ENCODE results near the gene CD74.
"Not testable (repeated sequence)": the region's sequence is repeated elsewhere in the genome, so short reads cannot be mapped to it uniquely, and the experiment has no call there.

Gene CD74

GRCh38 chr5:150441813-150442698 is 29.3 kb upstream of the CD74 start:
- DNase-seq: no peak

- DNase-seq: no peak
Measured at GRCh38 chr5:150440948-150441812, 28.5 kb upstream of the CD74 start.

- DNase-seq: peak; percentile 16
Measured at GRCh38 chr5:150438873-150439546, 26.3 kb upstream of the CD74 start.

- peak; percentile 96 for DNase-seq
Measured at GRCh38 chr5:150436141-150436680, 23.5 kb upstream of the CD74 start.

DNA sequence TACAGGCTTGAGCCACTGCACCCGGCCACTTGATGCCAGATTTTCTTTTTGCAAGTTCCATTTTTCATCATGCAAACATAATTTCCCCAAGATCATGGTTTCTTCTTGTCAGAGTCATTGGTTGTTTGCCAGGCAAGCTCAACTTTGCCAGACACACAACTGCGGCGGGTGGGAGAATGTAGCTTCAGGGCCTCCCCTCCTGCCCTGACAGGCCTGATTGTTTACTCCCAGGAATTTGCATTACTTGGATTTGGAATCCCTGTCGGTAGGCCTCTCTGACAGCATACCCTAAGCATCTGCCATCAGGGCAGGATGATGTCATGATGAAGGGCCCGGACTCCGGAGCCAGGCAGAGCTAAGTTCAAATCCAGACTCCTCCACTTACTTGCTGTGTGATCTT is 21.8 kb upstream of the CD74 start:
- DNase-seq: no peak

GRCh38 chr5:150431574-150431973 is 18.9 kb upstream of the CD74 start:
- no peak for DNase-seq

DNA sequence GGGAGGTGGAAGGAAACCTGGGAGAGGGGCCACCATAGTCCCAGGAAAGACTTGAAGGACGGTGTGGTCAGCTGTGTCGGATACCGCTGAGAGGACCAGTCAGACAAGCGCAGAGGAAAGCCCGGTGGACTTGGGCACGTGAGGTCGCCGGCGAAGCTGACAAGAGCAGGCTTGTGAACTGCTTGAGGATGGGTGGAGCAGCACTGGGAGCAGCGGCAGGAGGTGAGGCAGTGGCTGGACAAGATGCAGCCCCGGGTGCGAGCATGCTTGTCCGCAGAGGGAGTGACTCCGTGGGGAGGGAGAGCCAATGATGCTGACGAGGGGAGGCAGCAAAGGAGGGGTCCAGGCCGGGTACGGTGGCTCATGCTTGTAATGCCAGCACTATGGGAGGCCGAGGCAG is 18.3 kb upstream of the CD74 start:
- no peak for DNase-seq

DNA sequence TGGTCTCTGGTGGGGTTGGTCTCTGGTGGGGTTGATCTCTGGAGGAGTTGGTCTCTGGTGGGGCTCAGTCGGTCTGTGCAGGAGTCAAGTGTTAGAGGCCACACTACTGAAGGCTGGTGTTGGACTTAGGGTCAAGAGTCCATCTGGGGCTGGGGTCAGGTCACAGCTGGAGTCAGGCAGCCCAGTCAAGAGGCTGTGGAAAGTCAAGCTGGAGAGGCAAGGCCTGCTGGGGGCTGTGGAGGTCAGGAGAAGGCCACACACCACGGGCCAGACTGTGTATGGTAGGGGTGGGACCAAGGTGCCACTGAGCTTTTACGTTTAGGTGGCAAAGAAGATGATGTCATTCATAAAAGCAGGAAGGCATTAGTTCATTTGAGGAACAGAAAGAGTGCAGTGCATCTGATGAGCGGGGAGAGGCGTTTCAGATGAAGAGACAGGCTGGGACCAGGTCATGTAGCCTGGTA is 16.7 kb upstream of the CD74 start:
- no peak for DNase-seq

DNA sequence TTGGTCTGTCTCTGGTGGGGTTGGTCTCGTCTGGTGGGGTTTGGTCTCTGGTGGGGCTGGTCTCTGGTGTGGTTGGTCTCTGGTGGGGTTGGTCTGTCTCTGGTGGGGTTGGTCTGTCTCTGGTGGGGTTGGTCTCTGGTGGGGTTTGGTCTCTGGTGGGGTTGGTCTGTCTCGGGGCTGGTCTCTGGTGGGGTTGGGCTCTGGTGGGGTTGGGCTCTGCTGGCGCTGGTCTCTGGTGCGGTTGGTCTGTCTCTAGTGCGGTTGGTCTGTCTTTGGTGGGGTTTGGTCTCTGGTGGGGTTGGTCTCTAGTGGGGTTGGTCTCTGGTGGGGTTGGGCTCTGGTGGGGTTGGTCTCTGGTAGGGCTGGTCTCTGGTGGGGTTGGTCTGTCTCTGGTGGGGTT is 16.3 kb upstream of the CD74 start:
- no peak for DNase-seq

DNA sequence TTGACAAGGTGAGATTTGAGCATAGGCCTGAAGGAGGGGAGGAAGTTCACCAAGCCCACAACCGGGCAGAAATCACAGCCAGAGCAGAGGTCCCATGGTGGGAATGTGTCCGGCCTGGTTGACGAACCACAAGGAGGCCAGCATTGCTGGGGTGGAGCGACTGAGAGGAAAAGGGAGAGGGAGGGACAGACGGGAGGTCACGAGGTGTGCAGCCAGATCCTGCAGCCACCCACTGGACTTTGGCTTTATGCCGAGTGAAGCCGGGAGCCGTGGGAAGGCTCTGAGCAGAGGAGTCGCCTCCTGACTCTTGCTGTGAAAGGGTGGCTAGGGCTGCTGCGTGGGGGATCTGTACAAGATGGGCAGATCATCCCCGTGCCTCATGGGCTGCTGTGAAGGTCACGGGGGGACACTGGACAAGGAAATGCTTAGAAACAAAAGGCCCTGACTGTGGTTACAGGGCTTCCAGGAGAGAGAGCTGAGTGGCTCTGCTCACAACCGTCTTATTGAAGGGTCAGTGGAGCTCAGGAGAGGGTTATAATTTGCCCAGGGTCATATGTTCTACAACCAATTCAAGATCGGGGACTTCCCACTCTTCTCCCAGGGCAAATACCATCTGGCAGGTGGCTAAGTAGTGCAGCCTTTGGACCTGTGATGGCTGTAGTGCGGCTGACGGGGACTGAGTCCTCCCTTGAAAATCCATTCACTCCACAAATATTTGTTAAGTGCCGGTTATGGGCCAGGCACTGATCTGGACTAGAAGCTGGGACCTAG is 15.6 kb upstream of the CD74 start:
- no peak for DNase-seq

DNA sequence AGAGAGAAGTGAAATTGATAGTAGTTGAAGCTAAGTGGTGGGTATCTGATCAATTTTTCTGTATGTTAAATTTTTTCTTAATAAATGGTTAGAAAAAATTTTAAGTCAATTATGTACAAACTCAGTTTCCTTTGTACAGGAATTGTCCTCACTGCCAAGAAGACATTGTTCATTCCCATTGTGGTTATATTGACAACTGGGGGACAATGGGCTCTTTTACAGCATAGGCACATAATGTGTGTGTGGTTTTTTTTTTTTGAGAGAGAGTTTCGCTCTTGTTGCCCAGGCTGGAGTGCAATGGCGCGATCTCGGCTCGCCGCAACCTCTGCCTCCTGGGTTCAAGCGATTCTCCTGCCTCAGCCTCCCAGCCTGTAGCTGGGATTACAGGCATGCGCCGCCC is 13.5 kb upstream of the CD74 start:
- DNase-seq: not testable (repeated sequence)

DNA sequence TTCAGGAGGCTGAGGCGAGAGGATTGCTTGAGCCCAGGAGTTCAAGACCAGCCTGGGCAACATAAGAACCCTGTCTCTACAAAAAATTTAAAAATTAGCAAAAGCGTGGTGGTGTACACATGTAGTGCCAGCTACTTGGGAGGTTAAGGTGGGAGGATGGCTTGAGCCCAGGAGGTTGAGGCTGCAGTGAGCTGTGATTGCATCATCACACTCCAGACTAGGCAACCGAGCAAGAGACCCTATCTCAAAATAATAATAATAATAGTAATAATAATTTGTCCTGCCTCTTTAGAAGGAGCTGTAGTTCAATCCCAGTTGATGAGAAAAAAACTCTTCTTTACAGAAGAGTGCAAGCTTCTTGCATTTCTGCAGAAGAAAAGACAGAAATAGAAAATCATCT is 10.0 kb upstream of the CD74 start:
- no peak for DNase-seq

GRCh38 chr5:150422075-150422474 is 9.4 kb upstream of the CD74 start:
- DNase-seq: no peak

GRCh38 chr5:150419630-150420270 is 7.0 kb upstream of the CD74 start:
- no peak for DNase-seq

DNA sequence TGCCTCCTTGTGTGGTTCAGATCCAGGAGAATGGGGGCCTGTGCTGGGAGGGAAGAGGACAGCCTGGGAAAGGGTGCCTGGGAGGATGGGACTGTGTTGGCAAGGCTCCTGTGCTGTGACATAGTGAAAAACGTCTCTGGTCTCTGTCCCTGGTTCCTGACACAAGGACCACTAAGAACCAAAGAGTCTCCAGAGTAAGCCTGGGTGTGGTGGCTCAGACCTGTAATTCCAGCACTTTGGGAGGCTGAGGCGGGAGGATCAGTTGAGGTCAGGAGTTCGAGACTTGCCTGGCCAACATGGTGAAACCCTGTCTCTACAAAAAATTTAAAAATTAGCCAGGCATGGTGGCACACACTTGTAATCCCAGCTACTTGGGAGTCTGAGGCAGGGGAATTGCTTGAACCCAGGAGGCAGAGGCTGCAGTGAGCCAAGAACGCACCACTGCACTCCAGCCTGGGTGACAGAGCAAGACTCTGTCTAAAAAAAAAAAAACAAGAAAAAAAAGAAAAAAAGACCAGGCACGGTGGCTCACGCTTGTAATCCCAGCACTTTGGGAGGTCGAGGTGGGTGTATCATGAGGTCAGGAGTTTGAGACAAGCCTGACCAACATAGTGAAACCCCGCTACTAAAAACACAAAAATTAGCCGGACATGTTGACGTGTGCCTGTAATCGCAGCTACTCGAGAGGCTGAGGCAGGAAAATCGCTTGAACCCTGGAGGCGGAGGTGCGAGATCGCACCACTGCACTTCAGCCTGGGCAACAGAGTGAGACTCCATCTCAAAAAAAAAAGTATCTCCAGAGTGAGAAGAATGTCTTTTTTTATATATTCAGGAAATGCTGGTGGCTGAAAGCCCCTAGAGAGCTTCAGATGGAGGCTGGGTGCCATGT is 1.4 kb upstream of the CD74 start:
- not testable (repeated sequence) for DNase-seq

DNA sequence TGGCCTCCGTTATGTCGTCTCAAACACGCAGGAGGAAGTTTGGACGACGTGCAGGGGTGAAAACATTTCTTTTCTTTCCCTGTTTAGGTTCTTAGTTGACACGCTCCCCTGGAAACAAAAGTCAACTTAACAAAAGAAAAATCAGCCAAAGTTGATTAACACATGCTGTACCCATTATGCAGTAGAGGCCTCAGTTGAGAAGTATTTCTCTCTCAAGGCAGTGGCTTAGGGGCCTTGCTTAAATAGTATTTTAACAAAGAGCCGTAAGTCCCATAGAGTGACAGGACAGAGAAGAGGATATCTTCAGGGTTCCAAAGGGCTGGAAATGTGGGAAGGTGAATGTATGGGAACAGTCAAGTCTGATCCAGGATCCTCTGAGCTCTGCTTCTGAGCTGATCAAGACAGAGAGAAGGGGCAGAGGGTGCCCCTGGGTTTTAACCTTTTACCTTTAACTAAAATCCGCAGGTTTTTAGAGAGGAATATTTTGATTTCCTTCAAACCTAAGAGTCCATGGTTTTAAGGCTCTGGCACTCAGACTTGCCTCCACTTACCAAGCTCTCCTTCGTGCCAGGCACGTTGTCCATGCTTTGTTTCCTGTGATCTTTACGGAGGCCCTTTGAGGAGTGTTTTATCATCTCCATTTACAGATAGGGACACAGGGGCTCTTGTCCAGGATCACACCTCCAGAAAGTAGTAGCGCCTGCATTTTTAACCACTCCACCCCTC is 629 bp upstream of the CD74 start:
- DNase-seq: no peak

DNA sequence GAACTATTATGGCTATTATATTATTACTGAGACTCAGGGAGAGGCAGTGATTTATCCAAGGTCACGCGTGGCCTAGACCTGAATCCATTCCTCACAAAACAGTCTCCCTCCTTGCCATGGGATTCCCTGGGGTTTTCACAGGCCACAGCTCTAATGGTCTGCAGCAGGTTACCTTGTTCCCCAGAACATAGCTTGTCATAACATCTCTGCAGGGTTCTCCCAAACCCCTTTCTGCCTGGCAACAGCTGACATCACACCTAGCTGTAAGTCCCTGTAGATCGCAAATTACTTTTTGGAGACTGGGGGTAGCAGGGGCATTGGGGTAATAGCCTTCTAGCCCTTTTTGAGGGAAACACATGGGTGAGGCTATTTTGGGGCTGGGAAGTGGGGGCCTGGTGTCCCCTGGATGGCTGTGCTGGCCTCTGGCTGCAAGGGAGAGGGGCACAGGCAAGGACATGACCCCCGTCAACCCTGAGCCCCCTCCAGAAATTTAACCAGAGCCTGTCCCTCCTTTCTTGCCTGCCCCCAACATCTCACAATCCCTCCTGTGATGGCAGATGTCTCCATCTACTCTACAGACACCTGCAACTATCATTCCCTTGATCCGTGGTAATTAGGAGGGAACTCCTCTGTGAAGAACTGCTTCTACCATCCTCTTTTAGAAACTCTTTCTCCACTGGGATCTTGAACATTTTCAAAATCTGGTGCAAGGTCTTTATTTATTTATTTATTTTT is 1.3 kb downstream of the CD74 start:
- peak; percentile 71 for DNase-seq

- DNase-seq: peak; percentile 67
Measured at GRCh38 chr5:150410524-150411244, 2.0 kb downstream of the CD74 start.
